Fibroblast of lung (primary cell): ENCODE data around the gene ACP6.

ENCODE experiments used
- CTCF ChIP-seq, 2 donors: IDR thresholded peaks in 1 of 2; conservative IDR thresholded peaks in 1 of 2; 1 replicate in 1 of 2; 2 replicates in 1 of 2; pipeline ENCODE4 v1.5.1; 2011 to 2012; ENCODE audit warnings: low read length in 2 of 2, control low read depth in 1 of 2, inconsistent platforms in 1 of 2, low read depth in 1 of 2, mild to moderate bottlenecking in 1 of 2
- EZH2 ChIP-seq: IDR thresholded peaks from 2 replicates; pipeline ENCODE4 v1.5.1; 2012; ENCODE audit warnings: low read length, control low read depth, mild to moderate bottlenecking; ENCODE audit errors: missing control alignments

- no peak for TF ChIP-seq CTCF (conservative IDR thresholded peaks at IDR 0.05 in 1 of 2, IDR thresholded peaks at IDR 0.05 in 1 of 2; ENCODE audit: low read depth in 1 of 2, low read length in 2 of 2)
- TF ChIP-seq EZH2: no peak
Measured at GRCh38 chr1:147613506-147613905, 56.8 kb downstream of the ACP6 start.
